ENCODE results near the gene RUVBL2. TPM values are rescaled to one million over a fixed set of nuclear protein-coding genes. Genes with fewer than 3 reads are reported as not detected.

The RUVBL2 gene
- total and polyA plus RNA-seq, 2 of the 4 experiments (the other 2 are of a cell fraction) = 196 to 391 TPM

DNA sequence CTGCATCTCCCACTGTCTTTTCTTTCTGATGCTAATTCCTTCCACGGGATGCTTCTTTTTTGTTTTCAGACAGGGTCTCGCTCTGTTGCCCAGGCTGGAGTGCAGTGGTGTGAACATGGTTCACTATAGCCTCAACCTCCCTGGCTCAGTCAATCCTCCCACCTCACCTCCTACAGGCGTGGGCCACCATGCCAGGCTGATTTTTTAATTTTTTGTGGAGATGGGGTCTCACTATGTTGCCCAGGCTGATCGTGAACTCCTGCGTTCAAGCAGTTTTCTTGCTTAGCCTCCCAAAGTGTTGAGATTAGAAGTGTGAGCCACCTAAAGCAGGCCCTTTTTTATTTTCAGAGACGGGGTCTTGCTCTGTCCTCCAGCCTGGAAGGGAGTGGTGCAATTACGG lies 5.4 kb upstream of the RUVBL2 start:
- Histone ChIP-seq H4K91ac (ENCODE audit: insufficient read depth, low read depth, low read length) (no peak overlapping the region), H4K5ac (ENCODE audit: low read depth, low read length) (no peak overlapping the region), H3K4me3 (ENCODE audit: insufficient read depth, low read depth, low read length) (no peak overlapping the region), H2AK9ac (replicated peaks; ENCODE audit: low read depth, low read length, poor library complexity) (no peak overlapping the region), H3K4me1 (ENCODE audit: control insufficient read depth, insufficient read depth, low read length) (peaks cover 10% of the 10 kb centered on the region), H3K27ac (ENCODE audit: insufficient read depth, low read length) (no peak overlapping the region), H3K4ac (ENCODE audit: low read depth, low read length) (no peak overlapping the region), H3K56ac (ENCODE audit: extremely low read depth, insufficient read depth, low read length) (no peak overlapping the region), H3K18ac (ENCODE audit: low read depth, low read length) (no peak overlapping the region), H2AK5ac (ENCODE audit: low read depth, low read length) (no peak overlapping the region), H2AFZ (replicated peaks; ENCODE audit: low read length, poor library complexity) (no peak overlapping the region), H2BK120ac (ENCODE audit: low read depth, low read length) (no peak overlapping the region), H3K4me2 (ENCODE audit: low read depth, low read length) (no peak overlapping the region), H3K9ac (ENCODE audit: low read depth, low read length) (no peak overlapping the region), H3K14ac (replicated peaks; ENCODE audit: low read depth, low read length) (no peak overlapping the region), H3K23ac (ENCODE audit: low read depth, low read length) (no peak overlapping the region), H3K27me3 (ENCODE audit: control insufficient read depth, insufficient read depth, low read length) (no peaks in the 10 kb centered on the region), H2BK20ac (ENCODE audit: low read depth, low read length) (no peak overlapping the region), H2BK5ac (ENCODE audit: low read depth, low read length, poor library complexity, severe bottlenecking) (no peak overlapping the region), H3K79me1 (ENCODE audit: low read depth in 1 of 2, low read length in 2 of 2) (peaks cover 27 to 75% of the 10 kb centered on the region in 2 experiments), H3K36me3 (ENCODE audit: control insufficient read depth, insufficient read depth, low read length) (peaks cover 47% of the 10 kb centered on the region), H3K9me1 (ENCODE audit: insufficient read depth, low read length) (peaks cover 13% of the 10 kb centered on the region), H3K9me3 (ENCODE audit: control insufficient read depth, insufficient read depth, low read length) (no peaks in the 10 kb centered on the region), H2BK15ac (ENCODE audit: low read depth, low read length) (no peak overlapping the region), H4K8ac (ENCODE audit: low read depth in 2 of 2, low read length in 2 of 2) (no peak overlapping the region), H4K20me1 (ENCODE audit: insufficient read depth, low read length) (peaks cover 24% of the 10 kb centered on the region)
- no peak for DNase-seq
- dilution Hi-C loops (cut with HindIII; ENCODE audit: low sequenced_read_pairs, unreplicated experiment) (no loop called here), in situ Hi-C loops (cut with MboI; ENCODE audit: low sequenced_read_pairs) (no loop called here), intact Hi-C loops (cut with micrococcal nuclease) (no loop called here)
- ChIA-PET POLR2A (ENCODE audit: unreplicated experiment) (no interaction called here), CTCF (no interaction called here)
- TF ChIP-seq, protein P1, sequence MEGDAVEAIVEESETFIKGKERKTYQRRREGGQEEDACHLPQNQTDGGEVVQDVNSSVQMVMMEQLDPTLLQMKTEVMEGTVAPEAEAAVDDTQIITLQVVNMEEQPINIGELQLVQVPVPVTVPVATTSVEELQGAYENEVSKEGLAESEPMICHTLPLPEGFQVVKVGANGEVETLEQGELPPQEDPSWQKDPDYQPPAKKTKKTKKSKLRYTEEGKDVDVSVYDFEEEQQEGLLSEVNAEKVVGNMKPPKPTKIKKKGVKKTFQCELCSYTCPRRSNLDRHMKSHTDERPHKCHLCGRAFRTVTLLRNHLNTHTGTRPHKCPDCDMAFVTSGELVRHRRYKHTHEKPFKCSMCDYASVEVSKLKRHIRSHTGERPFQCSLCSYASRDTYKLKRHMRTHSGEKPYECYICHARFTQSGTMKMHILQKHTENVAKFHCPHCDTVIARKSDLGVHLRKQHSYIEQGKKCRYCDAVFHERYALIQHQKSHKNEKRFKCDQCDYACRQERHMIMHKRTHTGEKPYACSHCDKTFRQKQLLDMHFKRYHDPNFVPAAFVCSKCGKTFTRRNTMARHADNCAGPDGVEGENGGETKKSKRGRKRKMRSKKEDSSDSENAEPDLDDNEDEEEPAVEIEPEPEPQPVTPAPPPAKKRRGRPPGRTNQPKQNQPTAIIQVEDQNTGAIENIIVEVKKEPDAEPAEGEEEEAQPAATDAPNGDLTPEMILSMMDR (conservative IDR thresholded peaks at IDR 0.05; ENCODE audit: low read depth, low read length) = no peak
- TF ChIP-seq BHLHE40 (IDR thresholded peaks at IDR 0.05; ENCODE audit: low read depth, low read length) = no peak
- TF ChIP-seq FOS (IDR thresholded peaks at IDR 0.05; ENCODE audit: low read depth, low read length) = no peak
- no peak for TF ChIP-seq MAZ (IDR thresholded peaks at IDR 0.05; ENCODE audit: borderline replicate concordance, low read depth, low read length)
- no peak for TF ChIP-seq RCOR1 (IDR thresholded peaks at IDR 0.05; ENCODE audit: insufficient replicate concordance, low read length)
- no peak for TF ChIP-seq CEBPB (IDR thresholded peaks at IDR 0.05; ENCODE audit: low read depth, low read length)
- TF ChIP-seq ELK1 (IDR thresholded peaks at IDR 0.05; ENCODE audit: borderline replicate concordance, low read depth, low read length) = no peak
- no peak for TF ChIP-seq CHD1 (IDR thresholded peaks at IDR 0.05; ENCODE audit: low read depth, low read length)
- no peak for TF ChIP-seq NFE2L2 (IDR thresholded peaks at IDR 0.05; ENCODE audit: low read depth, low read length)
- no peak for TF ChIP-seq RAD21 (IDR thresholded peaks at IDR 0.05; ENCODE audit: low read length)
- TF ChIP-seq RFX5 (IDR thresholded peaks at IDR 0.05; ENCODE audit: low read depth, low read length) = no peak
- no peak for TF ChIP-seq MXI1 (IDR thresholded peaks at IDR 0.05; ENCODE audit: borderline replicate concordance, low read depth, low read length)
- TF ChIP-seq SMC3 (IDR thresholded peaks at IDR 0.05; ENCODE audit: low read depth, low read length) = no peak
- TF ChIP-seq POLR2A (IDR thresholded peaks at IDR 0.05; ENCODE audit: low read depth, low read length) = no peak
- TF ChIP-seq, protein P2, sequence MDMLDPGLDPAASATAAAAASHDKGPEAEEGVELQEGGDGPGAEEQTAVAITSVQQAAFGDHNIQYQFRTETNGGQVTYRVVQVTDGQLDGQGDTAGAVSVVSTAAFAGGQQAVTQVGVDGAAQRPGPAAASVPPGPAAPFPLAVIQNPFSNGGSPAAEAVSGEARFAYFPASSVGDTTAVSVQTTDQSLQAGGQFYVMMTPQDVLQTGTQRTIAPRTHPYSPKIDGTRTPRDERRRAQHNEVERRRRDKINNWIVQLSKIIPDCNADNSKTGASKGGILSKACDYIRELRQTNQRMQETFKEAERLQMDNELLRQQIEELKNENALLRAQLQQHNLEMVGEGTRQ (IDR thresholded peaks at IDR 0.05; ENCODE audit: low read depth, low read length) = no peak
- no peak for TF ChIP-seq MAFK (IDR thresholded peaks at IDR 0.05; ENCODE audit: low read depth, low read length)
- no peak for ATAC-seq (ENCODE audit: low read depth)
- no TSS peak for BruUV-seq (replicated peaks)
- WGBS, 2 experiments (ENCODE audit: extremely low coverage in 2 of 2, insufficient read length in 1 of 2) = 100% methylated on average over 1 of the region's 7 CpGs; no CpG with 5 or more reads in 1 of the 2 experiments

All from IMR-90 (cell line).